ENCODE results near the gene GPC5.
"Not testable (repeated sequence)": the region's sequence is repeated elsewhere in the genome, so short reads cannot be mapped to it uniquely, and the experiment has no call there.

Gene GPC5

DNA sequence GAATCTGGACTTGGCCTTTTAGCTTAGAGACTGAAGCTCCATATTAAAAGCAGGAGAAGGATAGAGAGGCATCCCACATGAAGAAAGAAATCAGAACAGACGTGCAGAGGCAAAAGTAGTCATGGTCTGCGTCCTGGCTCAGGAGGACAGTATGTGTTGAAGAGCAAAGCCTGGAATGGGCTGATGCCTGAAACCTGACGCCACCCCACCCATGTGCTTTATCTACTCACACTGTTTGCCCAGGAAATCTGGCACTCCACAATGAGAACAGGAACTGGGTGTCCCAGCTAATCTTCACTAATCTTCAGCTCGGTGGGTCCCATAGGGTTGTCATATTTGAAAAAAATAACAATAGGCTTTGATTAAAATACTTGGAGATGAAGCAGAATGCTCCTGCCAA is 1279.2 kb downstream of the GPC5 start:
- TF ChIP-seq, protein P1, sequence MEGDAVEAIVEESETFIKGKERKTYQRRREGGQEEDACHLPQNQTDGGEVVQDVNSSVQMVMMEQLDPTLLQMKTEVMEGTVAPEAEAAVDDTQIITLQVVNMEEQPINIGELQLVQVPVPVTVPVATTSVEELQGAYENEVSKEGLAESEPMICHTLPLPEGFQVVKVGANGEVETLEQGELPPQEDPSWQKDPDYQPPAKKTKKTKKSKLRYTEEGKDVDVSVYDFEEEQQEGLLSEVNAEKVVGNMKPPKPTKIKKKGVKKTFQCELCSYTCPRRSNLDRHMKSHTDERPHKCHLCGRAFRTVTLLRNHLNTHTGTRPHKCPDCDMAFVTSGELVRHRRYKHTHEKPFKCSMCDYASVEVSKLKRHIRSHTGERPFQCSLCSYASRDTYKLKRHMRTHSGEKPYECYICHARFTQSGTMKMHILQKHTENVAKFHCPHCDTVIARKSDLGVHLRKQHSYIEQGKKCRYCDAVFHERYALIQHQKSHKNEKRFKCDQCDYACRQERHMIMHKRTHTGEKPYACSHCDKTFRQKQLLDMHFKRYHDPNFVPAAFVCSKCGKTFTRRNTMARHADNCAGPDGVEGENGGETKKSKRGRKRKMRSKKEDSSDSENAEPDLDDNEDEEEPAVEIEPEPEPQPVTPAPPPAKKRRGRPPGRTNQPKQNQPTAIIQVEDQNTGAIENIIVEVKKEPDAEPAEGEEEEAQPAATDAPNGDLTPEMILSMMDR (IDR thresholded peaks at IDR 0.05; ENCODE audit: insufficient read depth, low read length, poor library complexity, severe bottlenecking) = no peak
- no peaks in the 10 kb centered on the region for H3K27me3 ChIP-seq (replicated peaks; ENCODE audit: control insufficient read depth, insufficient read depth, low read length)
- DNase-seq (ENCODE audit: extremely low read depth, insufficient read length) = no peak
- no peaks in the 10 kb centered on the region for H3K36me3 ChIP-seq (ENCODE audit: control insufficient read depth, insufficient read depth, low read length)
- no peak overlapping the region for H3K4me3 ChIP-seq (replicated peaks; ENCODE audit: low read depth, low read length)

DNA sequence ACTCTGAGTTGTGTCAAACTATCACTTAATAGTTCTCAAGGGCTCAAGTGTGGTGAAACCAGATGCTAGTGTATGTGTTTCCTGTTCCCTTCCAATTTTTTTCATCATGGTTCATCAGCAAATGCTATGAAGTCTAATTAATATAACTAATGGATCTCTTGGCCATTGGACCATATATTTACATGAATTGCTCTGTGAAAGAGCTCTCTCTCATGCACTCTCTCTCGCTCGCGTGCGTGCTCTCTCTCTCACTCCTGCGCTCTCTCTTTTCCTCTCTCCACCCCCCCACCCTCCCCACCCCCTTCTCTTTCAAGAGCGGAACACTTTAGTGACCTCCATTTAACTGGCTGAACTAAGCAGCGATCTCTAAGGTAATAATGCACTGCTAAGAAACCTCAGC is 1281.2 kb downstream of the GPC5 start:
- Histone ChIP-seq H3K4me3 (replicated peaks; ENCODE audit: low read depth, low read length) (no peak overlapping the region), H3K36me3 (ENCODE audit: control insufficient read depth, insufficient read depth, low read length) (no peaks in the 10 kb centered on the region), H3K27me3 (replicated peaks; ENCODE audit: control insufficient read depth, insufficient read depth, low read length) (no peaks in the 10 kb centered on the region)
- TF ChIP-seq, protein P1 (IDR thresholded peaks at IDR 0.05; ENCODE audit: insufficient read depth, low read length, poor library complexity, severe bottlenecking) = no peak
- no peak for DNase-seq (ENCODE audit: extremely low read depth, insufficient read length)

DNA sequence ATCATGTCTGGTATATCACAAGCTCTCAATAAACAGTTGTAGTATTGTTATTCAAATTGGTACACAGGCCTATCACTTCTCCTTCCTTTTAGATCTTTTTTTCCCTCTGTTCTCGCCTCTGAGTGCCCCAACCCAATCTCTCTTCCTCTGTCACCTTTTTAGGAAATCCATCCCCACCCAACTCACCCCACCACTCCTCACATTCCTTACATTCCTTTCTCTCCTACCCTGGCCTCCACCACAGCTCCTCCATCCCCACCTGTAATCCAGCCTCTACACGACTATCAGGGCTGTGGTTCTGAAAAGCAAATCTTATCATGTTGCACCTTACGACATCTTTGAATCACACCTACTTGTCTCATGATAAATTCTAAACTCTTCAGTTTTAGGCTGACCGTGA is 1282.8 kb downstream of the GPC5 start:
- no peak for DNase-seq (ENCODE audit: extremely low read depth, insufficient read length)
- TF ChIP-seq, protein P1 (IDR thresholded peaks at IDR 0.05; ENCODE audit: insufficient read depth, low read length, poor library complexity, severe bottlenecking) = no peak
- no peak overlapping the region for H3K4me3 ChIP-seq (replicated peaks; ENCODE audit: low read depth, low read length)
- H3K27me3 ChIP-seq (replicated peaks; ENCODE audit: control insufficient read depth, insufficient read depth, low read length) = no peaks in the 10 kb centered on the region
- H3K36me3 ChIP-seq (ENCODE audit: control insufficient read depth, insufficient read depth, low read length) = no peaks in the 10 kb centered on the region

DNA sequence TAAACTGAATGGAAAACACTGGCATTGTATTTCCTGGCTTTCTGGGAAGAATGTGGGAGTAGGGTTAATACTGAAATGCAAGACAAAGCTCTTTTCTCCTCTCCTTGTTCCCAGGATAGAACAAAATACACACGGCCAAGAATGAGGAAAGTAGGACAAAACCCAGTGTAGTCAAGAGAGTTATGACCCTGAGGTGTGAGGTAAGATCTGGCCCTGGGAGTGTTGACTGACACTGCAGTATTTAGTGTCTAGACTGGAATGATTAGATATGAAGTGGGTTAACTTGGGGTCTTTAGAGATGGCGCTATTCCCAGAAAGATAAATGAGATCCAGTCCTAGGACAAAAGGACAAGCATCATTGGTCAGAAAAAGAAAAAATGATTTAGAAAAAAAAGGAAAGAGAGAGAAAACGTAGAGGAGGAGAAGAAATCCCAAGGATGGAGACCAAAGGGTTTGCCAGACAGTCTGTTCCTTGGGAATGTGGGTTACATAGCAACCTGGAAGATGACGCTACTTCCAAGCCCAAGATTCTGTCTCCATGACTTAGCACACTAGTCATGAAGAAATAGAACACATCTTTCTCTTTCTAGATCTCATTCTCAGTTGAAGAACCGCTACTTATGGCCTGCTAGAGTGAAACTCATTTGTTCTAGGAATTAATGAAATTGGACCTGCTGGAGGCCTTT is 1284.6 kb downstream of the GPC5 start:
- H3K36me3 ChIP-seq (ENCODE audit: control insufficient read depth, insufficient read depth, low read length) = no peaks in the 10 kb centered on the region

DNA sequence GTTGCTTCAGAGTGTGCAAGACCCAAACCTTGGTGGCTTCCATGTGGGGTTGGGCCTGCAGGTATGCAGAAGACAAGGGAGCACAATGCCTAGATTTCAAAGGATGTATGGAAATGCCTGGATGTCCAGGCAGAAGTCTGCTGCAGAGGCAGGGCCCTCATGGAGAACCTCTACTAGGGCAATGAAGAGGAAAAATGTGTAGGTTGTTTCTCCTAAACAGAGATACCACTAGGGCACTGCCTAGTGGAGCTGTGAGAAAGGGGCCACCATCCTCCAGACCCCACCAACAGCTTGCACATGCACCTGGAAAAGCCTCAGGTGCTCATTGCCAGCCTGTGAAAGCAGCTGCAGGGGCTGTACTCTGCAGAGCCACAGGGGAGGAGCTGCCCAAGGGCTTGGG is 1295.6 kb downstream of the GPC5 start:
- Histone ChIP-seq H3K27me3 (replicated peaks; ENCODE audit: control insufficient read depth, insufficient read depth, low read length) (no peaks in the 10 kb centered on the region), H3K4me3 (replicated peaks; ENCODE audit: low read depth, low read length) (no peak overlapping the region), H3K36me3 (ENCODE audit: control insufficient read depth, insufficient read depth, low read length) (no peaks in the 10 kb centered on the region)
- TF ChIP-seq, protein P1 (IDR thresholded peaks at IDR 0.05; ENCODE audit: insufficient read depth, low read length, poor library complexity, severe bottlenecking) = no peak
- DNase-seq (ENCODE audit: extremely low read depth, insufficient read length) = no peak

More for the DNA sequence above, 1284.6 kb downstream of the GPC5 start:
- Histone ChIP-seq H3K4me3 (replicated peaks; ENCODE audit: low read depth, low read length) (no peak overlapping the region), H3K27me3 (replicated peaks; ENCODE audit: control insufficient read depth, insufficient read depth, low read length) (no peaks in the 10 kb centered on the region)
- no peak for DNase-seq (ENCODE audit: extremely low read depth, insufficient read length)
- TF ChIP-seq, protein P1 (IDR thresholded peaks at IDR 0.05; ENCODE audit: insufficient read depth, low read length, poor library complexity, severe bottlenecking) = no peak

DNA sequence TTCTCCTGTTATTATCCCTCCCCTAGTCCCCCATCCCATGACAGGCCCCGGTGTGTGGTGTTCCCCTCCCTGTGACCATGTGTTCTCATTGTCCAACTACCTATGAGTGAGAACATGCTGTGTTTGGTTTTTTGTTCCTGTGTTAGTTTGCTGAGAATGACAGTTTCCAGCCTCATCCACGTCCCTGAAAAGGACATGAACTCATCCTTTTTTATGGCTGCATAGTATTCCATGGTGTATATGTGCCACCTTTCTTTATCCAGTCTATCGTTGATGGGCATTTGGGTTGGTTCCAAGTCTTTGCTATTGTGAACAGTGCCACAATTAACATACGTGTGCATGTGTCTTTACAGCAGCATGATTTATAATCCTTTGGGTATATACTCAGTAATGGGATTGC is 1297.4 kb downstream of the GPC5 start:
- not testable (repeated sequence) for H3K4me3 ChIP-seq (replicated peaks; ENCODE audit: low read depth, low read length); H3K36me3 ChIP-seq (ENCODE audit: control insufficient read depth, insufficient read depth, low read length); DNase-seq (ENCODE audit: extremely low read depth, insufficient read length); H3K27me3 ChIP-seq (replicated peaks; ENCODE audit: control insufficient read depth, insufficient read depth, low read length)

Measured in GM06990 (cell line).